AG08395 (cell line): Measurements from ENCODE around the gene CHMP4B.

Experiments used
- DNase-seq: peaks from one replicate; pipeline ENCODE4 v3.0.0; 2012; ENCODE audit warnings: mixed read lengths, low spot score

Gene CHMP4B

DNA sequence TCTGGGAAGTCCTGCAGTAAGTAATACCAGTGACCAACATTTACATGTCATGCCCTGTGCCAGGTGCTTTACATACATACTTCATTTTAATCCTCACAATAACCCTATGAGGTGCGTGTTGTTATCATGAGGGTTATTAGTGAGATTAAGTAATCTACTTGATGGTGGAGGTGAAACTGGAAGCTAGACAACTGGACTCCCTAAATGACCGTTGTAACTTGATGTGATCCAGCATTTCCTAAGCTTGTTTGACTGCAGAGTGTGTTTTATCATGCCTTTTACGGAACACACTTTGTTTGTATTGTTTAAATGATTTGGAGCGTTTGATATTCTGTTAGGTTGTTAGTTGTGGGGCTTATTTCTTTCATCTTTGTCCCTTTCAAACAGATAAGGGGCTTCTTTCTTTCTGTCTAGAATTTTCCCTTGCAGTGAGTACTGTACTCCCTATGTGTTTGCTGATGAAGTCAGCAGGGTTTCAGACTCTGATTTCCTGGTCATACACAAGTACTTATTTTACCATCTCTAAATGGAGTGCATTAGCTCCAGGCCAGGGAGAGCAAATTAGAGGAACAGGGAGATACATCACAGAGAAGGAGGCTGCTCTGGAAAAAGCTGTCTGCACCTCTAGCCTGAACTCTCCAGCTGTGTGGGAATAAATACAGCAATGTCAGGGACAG is 29.7 kb downstream of the CHMP4B start:
- DNase-seq, result no peak

DNA sequence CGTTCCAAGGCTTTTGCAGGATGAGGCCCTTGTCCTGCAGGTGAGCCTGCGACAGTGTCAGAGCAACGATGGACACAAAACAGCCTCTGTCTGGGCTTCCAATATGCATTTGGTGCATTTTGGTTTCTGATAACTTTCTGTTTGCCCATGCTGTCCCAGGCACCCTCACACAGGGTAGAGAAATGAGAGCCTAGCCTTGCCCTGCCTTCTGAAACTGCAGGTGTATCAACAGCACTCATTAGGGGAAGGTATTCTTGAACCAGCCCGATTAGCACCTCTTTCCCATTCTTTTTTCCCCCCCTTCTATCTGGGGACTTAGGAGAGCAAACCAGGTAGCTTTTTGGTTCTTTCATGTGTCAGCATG is 30.3 kb downstream of the CHMP4B start:
- DNase-seq, result no peak

DNA sequence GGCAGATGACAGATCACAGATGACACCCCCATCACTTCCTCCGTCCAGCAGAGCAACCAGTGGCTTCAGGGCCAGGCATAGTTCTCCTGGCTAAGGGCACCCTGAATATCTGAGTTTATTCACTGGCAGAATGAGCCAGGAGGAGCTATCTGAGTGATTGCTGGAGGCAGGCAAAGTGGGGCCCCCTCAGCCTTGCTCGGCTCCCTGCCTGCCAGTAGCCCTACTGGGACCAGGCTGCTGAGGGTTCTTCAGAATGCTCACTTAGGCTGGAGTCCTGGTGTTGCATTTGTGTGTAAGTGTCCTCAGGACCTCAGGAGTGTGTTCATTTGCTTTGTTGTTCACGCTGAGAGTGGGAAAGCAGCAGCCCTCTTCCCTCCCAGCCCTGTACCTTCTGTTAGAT is 31.2 kb downstream of the CHMP4B start:
- no peak for DNase-seq

DNA sequence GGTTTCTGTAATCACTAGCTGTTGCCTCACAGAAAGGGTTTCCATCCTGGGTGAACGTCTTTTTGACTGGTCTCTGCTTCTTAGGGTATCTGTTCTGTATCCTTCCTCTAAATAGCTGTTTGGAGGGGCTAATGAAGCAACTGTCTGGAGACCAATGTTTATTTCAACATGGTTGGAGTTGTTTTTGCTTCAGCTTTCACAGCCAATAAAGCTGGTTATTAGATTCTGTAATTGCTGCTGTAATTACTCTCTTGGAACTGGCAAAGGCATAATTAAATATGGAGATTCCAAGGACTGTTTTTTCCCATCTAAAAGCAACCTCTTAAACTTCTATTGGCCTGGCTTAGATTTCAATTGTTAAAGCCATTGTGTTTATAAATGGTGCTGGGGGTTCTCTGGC is 31.9 kb downstream of the CHMP4B start:
- DNase-seq, result no peak

DNA sequence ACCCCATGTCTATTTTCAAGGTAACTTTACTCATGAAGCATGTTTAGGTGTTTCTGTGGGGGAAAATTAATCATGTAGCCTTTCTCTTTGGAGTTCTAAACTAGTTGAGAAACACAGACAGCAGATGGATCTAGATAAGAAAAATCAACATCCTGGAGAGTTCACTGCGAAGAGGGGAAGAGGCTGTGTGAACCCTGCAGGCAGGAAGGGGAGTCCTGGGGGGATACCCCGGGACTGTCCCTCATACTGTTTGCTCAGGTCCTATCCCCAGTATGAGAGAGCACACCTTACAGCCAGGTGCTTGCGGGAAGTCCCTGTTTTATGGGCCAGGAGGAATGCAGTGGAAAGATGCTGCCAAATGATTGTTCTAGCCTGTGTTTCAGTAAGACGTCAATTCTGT is 32.7 kb downstream of the CHMP4B start:
- no peak for DNase-seq

DNA sequence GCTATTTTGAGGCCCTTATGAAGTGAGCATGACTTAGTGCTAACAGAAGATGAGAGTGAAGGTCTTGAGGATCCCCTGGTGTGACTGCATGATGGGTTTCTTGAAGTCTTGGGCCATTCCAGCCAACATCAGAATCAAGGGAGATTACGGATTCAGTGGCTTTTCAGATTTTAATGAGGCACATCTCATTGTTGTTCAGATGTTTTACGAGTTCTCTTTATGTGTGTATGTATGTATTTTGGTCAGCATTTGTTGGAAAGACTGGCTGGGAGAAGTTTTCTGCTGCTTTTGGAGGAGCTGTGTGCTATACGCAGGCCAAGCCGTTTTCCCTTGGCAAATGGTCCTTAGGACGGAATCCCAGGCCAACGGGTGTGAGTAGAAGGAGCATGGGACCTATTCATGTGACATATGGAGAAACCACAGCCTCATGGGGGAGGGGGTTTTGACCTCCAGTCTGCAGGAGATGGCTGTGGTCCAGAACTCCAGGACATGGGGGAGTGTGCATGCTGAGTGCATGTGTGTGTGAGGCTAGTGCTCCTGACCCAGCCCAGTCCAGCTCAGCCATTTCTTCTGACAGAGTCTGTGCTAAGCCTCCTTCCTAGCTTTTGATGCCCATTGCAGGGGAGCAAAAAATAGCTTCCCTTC is 35.3 kb downstream of the CHMP4B start:
- no peak for DNase-seq

DNA sequence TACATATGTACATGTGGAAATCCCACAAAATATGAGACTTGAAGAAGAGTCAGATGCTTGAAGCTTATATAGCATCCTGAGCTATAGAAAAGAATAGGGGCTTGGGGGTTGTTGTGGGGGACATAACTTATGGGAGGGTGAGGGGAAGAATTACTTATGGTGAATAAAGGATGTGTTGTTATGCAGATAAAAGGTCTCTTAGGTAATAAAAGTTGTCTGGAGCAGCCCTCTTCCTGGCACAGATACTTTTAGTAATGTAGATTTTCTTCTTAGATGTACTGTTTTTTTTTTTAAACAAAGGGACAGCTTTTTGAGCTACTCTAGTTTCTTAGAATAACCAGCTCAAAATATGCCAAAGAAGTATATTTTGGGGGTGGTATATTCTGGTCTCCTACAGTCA is 35.9 kb downstream of the CHMP4B start:
- DNase-seq, result no peak

DNA sequence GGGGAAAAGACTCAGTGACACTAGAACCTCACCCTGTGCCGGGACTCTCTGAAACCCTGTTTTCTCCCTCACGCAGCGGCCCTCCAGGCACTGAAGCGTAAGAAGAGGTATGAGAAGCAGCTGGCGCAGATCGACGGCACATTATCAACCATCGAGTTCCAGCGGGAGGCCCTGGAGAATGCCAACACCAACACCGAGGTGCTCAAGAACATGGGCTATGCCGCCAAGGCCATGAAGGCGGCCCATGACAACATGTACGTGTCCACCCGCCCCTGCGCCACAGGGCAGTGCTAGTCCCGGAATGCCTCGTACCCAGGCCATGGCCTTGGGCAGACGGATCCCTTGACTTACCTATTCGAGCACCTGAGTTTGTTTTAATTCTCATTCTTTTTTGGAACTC is 37.2 kb downstream of the CHMP4B start:
- no peak for DNase-seq

DNA sequence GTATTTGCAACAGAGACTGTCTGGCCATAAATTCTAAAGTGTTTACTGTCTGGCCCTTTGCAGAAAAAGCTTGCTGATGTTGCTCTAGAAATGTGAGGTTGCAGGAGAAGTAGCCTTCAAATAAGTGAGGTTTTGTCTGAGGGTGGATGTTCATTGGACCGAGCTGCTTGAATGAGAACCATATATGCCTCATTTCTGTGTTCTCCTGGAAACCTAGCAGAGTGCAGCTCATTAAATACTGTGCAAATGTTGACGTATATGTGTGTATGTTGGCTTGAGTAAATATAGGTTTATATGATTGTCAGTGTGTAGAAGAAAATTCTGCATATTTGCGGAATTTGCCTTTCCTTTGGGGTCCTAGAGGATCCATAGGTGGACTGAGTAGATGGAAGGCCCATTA is 39.0 kb downstream of the CHMP4B start:
- DNase-seq, result no peak

DNA sequence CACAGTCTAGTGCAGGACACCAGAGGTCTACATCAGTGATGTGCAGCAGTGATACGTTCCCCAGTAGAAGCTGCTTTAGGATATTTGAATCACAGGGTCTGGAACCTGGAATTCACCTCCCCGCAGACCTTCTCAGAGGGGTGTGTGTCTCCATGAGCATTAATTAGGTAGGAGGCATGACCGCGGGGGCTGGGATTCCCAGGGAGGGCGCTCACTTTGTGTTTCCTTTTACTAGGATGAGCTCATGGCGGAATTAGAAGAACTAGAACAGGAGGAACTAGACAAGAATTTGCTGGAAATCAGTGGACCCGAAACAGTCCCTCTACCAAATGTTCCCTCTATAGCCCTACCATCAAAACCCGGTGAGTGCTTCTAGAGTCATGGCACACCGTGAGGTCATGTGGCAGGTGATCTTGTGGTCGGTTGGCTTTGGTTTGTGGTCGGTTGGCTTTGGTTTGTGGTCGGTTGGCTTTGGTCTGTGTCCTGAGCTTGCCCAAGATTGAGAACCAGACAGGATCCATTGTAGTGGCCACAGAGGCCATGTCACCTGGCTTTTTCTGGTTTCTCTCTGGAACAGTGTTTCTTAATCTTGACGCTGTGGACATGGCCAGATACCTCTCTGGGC is 40.8 kb downstream of the CHMP4B start:
- no peak for DNase-seq

DNA sequence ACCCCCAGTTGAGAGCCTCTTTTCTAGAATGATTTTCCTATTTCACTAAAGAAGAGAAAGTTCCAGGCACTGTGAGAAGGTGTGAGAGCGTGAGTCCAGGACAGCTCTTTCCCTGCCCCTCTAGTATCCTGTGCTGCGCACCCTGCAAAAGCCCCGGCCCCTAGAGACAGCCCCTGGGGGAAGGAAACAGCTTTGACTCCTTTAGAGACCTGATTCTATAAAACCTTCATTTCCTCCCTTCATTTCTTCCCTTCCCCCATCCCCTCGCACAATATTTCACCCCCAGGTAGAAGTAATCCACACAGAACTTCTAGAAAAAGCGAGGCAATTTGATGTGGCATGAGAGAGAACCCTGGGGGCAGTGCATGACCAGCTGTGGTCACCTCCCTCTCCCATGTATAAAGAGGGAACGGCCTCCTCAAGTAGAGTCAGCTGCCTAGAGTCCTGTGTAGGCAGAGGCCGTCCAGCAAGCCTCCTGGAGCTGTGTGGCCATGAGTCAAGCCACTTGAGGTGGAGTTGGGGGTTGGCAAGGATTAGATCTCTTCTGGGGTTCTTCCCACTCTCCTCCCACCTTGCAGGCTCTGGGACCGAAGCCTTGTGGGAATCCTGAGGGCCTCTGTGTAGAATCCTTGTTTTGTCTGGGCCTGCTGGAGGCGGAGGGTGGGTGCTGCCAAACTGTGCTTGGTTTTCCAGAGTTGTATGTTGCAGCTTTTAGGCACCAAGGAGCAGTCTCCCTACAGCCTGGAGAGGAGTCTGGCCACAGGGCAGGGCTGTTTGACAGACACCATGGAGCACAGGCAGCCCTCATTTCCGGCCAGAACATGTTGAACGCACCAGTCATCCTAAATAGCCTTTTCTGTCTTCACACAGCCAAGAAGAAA is 41.7 kb downstream of the CHMP4B start:
- no peak for DNase-seq

DNA sequence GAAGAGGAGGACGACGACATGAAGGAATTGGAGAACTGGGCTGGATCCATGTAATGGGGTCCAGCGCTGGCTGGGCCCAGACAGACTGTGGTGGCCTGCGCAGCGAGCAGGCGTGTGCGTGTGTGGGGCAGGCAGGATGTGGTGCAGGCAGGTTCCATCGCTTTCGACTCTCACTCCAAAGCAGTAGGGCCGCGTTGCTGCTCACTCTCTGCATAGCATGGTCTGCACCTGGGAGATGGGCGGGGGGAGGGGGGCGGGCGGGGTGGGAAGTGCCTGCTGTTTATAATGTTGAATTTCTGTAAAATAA is 42.3 kb downstream of the CHMP4B start:
- no peak for DNase-seq

DNA sequence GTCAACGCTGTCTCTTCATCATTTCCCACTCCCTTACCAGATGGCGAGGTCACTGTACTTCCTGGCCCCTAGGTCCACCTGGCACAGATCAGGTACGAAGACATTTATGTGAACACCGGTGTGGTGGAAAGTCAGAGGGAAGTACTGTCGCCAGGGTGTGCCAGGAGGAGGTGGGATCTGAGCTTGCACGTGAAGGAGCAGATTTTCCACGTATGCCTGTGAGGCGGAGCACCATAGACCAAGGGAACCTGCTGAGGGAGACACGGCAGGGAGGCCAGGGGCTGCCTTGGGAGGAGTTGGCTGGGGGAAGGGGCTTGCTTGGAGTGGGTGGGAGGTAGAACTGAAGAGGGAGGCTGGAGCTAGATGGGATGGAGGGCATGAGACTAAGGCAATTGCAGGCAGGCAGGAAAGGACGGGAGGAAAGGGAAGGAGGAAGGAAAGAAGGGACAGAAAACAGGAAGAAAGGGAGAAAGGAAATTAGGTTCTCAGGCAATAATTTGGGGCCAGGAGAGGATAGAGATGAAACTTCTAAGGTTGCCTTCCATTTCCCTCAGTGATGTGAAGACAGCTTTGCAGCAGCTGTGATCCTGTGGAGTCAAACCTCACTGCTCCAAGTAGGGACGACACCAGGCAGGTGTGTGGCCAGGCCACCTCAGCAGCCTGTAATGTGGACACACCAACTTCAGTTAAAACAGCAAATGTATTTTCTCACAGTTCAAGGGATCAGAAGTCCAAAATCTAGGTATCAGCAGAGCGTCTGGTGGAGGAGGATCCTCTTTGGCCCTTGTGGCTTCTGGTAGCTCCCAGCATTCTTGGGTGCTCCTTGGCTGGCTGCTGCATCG is 46.8 kb downstream of the CHMP4B start:
- DNase-seq, result no peak

DNA sequence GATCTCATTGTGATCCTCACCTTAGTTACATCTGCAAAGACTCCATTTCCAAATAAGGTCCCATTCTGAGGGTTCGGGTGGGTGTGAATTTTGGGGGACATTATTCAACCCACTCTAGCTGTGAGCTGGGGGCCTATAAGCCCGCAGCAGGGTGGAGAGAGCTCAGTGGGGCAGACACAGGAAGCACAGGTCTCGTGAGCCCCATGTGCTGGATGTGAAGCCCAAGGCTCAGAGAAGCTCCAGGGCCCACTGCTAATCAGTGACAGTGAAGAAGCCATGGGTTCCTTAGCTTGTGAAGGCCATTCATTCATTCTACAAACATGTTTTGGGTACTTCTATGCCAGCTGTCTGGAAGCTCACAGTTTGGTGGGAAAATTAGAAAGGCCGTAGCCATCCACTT is 47.5 kb downstream of the CHMP4B start:
- DNase-seq, result no peak

DNA sequence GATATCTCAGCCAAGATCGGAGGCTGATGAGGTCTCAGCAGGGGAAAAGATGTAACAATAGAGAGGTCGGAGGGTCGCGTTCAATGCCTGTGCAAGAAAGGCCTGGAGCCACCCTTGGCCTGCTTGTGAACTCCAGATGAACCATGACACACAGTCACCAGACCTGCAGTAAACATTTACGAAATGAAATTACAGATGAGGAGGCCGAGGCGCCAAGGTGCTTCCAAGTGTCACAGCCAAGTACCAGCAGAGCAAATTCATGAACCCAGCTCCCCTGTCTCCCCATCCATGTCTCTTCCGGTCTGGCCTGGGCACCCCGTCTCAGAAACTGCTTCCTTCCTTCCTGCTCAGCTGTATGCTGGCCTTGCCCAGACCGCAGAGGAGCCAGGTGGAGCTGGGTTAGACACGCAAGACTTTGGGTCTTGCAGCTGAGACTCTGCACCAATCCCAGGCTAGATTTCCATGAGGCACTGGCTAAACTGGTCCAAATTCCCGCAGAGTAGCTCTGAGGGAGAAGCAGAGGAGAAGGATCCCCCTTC is 48.1 kb downstream of the CHMP4B start:
- no peak for DNase-seq

DNA sequence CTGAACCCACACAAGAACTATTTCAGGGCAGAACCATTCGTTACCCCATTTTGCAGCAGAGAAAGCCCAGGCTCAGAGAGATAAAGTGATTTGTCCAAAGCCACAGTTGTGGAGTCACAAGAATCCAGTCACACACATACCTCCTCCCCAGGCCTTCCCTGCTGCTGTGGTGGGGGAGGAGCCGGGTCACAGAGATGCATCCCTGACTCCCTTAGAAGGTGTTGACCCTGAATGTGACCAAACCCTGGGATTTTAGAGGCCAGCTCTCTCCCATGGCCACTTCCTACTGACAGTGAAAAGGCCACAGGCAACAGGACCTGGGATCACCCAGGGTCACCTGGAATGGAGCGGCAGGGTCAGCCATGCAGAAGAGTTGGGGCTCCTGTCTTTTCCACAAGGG is 48.6 kb downstream of the CHMP4B start:
- DNase-seq, result no peak

DNA sequence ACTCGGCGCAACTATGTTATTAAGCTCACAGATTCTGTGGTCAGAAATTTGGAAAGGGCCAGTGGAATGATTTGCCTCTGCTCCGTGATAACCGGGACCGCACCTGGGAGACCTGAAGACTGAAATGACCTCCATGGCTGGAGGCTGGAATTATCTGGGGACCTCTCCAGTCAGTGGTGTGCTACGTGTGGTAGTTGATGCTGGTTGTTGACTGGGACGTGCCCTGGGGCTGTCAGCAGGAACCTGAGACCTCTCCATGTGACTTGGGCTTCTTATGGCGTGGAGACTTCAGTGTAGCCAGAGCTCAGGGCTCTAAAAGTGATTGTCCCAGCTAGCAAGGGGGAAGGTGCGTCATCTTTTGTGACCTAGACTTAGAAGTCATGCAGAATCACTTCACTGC is 50.3 kb downstream of the CHMP4B start:
- no peak for DNase-seq

DNA sequence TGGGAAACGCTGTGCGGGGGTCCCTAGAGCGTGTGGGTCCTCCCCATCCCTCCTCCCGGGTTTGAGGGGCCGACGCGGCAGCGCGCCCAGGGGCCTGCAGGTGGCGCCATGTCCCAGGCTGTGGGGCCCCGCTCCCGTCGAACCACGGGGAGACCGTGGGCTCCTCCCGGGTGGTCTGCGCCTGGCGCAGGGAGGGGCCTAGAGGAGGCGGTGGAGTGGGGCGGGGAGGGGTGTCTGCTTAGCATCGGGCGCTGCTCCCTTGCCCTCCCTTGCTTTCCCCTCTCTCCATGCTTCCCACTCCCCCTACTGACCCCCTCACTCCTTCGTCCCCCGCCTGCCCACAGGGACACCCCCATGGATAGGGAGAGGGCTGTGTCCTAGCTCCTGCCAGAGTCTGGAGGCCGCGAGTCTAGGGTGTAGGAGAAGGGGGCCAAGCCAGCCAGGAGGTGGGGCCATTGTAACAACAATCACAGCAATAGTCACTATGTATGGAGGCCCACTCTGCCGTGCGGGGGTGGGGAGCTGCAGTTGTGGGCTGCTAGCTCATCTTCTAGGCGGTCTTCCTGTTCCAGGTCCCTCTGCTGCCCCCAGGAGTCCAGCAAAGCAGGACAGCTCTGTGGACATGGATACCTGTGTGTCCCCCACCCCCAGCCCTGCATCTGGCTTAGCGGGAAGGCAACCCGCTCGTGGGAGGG is 51.7 kb downstream of the CHMP4B start:
- peak; percentile 83 for DNase-seq

DNA sequence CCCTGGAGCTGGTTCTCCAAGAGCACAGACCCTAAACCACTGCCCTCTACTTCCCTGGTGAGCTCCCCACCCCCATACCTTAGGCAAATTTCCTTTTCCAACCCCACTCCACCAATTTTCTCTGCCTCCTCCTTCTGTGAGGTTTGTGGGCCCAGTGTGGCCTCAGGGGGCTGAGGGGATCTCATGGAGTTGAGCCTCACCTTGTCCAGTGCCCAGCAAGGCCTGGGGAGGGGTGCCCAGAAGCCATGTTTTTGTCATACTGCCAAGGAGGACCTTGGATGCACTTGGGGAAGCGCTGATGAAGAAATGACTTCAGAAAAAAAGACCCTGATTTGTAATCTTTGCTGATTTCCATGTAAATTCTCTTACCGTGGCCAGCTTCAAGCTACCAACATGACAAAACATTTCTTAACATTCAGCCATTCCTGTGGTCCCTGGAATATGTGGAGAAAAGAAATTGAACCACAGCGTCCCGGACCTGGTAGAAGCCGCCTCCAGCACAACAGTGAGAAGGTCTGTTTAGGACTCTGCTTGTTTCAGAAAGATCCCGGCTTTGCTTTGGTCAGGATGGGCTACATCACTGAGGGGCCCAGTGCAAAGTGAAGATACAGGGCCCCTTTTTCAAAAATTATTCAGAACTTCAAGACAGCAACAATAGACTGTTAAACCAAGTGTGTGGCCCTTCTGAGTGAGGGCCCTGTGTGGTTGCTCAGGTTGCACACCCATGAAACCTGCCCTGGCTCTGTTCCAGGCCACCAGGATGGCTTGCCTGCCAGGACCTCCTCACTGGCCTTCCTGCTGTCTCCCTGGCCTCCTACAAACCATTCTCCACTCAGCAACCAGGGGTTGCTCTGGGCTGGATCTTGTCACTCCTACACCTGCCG is 52.5 kb downstream of the CHMP4B start:
- no peak for DNase-seq

DNA sequence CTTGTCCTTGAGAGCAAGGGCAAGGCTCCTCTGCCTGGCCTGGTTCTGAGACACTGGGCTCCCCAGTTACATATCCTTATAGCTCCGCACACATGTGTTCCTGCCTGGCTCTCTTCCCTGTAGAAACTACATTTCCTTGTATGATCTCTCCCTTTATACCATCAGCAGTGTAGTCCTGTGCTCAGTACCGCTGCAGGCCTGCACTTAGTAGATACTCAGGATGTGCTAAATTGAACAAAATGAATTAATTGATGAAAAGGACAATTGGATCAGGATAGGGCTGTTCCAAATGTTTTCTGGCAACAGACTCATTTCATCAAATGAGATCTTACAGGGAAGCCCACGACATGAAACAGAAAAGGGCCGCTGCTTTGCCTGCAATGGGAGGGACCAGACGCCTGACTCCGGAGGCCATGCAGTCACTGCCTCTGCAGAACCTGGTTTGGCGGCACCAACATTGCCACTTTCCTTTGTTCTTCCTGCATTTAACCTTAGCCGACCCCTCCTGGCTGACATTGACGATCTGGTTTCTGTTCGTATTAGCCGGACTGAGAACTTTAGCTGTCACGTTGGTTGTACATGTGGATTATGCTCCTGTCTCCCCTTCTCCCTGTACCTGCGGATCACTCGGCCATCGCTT is 53.3 kb downstream of the CHMP4B start:
- DNase-seq, result no peak
